ENCODE measurements around the gene SETBP1. TPM values are rescaled to one million over a fixed set of nuclear protein-coding genes. Genes with fewer than 3 reads are reported as not detected.

SETBP1 gene
- total RNA-seq, 1 experiment from 2014 or later = 0.23 TPM

DNA sequence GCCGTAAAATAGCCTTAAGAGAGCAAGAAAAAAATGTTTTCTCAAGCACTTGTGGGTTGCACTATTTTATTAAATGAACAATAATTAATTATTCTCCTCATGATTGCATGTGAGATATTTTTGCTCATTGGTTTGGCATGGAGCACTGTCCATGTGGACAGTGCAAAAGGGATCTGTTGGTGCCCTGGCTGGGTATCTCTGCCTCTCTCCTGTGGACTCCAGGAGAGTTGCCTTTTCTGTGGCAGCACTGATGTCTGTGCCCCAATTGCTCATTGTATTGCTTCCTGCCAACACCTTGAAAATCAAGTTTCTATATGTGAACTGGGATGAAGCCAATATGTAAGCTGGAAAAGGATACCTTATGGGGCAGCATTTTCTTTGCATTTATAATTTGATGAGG lies 131.7 kb downstream of the SETBP1 start:
- H3K4me1 ChIP-seq (ENCODE audit: control insufficient read depth, insufficient read depth, low read length) = no peaks in the 10 kb centered on the region
- no peaks in the 10 kb centered on the region for H3K9me3 ChIP-seq (ENCODE audit: control insufficient read depth, insufficient read depth, low read depth, low read length)
- ATAC-seq = no peak
- in situ Hi-C loops (cut with HindIII; ENCODE audit: low pct_unique_long_range_greater_than_20kb, low sequenced_read_pairs) = no loop called here
- intact Hi-C loops (cut with micrococcal nuclease; ENCODE audit: unreplicated experiment) = no loop called here
- POLR2A ChIA-PET = no interaction called here
- DNase-seq (ENCODE audit: low read depth, low spot score) = no peak
- TF ChIP-seq POLR2AphosphoS5 (IDR thresholded peaks at IDR 0.05; ENCODE audit: low read depth, low read length) = no peak
- no peak for TF ChIP-seq REST (IDR thresholded peaks at IDR 0.05; ENCODE audit: insufficient read depth in 1 of 2, low read depth in 2 of 2, low read length in 1 of 2)
- no peak for TF ChIP-seq SIN3A (IDR thresholded peaks at IDR 0.05; ENCODE audit: borderline replicate concordance, insufficient read depth, low read depth, low read length)
- TF ChIP-seq TCF7L2 (IDR thresholded peaks at IDR 0.05; ENCODE audit: low read depth, low read length) = no peak
- no peak overlapping the region for H3K4me3 ChIP-seq (ENCODE audit: low read depth in 2 of 2, low read length in 2 of 2)
- no peaks in the 10 kb centered on the region for H3K36me3 ChIP-seq (ENCODE audit: control insufficient read depth, insufficient read depth, low read length)
- CTCF ChIA-PET = no interaction called here
- H3K27me3 ChIP-seq (ENCODE audit: control insufficient read depth, insufficient read depth, low read length) = no peaks in the 10 kb centered on the region
- no peak overlapping the region for H3K27ac ChIP-seq (ENCODE audit: low read length)
- no TSS peak for BruUV-seq (replicated peaks)

DNA sequence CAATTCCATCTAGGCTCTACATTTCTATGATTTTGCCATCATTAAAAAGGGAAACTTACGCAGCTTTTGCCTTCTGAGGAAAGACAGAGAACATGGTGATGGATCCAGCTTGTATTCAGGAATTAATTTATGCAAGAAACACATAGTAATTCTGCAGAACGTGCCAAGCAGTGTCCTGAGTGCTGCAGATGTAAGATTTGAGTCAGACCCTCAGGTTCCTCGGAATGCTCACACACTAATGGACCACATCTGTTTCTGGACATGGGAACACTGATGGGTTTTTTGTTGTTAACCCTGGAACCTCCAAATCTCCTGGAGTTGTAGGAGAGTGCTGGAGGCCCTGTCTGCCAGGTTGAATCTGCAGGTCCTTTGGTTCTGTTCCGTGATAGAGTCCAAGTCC lies 132.9 kb downstream of the SETBP1 start:
- H3K27ac ChIP-seq (ENCODE audit: low read length) = no peak overlapping the region
- POLR2A ChIA-PET = no interaction called here
- intact Hi-C loops (cut with micrococcal nuclease; ENCODE audit: unreplicated experiment) = no loop called here

More for the DNA sequence above, 132.9 kb downstream of the SETBP1 start:
- Histone ChIP-seq H3K4me3 (ENCODE audit: low read depth in 2 of 2, low read length in 2 of 2) (no peak overlapping the region), H3K9me3 (ENCODE audit: control insufficient read depth, insufficient read depth, low read depth, low read length) (no peaks in the 10 kb centered on the region), H3K27me3 (ENCODE audit: control insufficient read depth, insufficient read depth, low read length) (no peaks in the 10 kb centered on the region), H3K4me1 (ENCODE audit: control insufficient read depth, insufficient read depth, low read length) (no peaks in the 10 kb centered on the region), H3K36me3 (ENCODE audit: control insufficient read depth, insufficient read depth, low read length) (no peaks in the 10 kb centered on the region)
- TF ChIP-seq REST (IDR thresholded peaks at IDR 0.05; ENCODE audit: insufficient read depth in 1 of 2, low read depth in 2 of 2, low read length in 1 of 2) (no peak), SIN3A (IDR thresholded peaks at IDR 0.05; ENCODE audit: borderline replicate concordance, insufficient read depth, low read depth, low read length) (no peak), POLR2AphosphoS5 (IDR thresholded peaks at IDR 0.05; ENCODE audit: low read depth, low read length) (no peak), TCF7L2 (IDR thresholded peaks at IDR 0.05; ENCODE audit: low read depth, low read length) (no peak)
- TF ChIP-seq, protein P1, sequence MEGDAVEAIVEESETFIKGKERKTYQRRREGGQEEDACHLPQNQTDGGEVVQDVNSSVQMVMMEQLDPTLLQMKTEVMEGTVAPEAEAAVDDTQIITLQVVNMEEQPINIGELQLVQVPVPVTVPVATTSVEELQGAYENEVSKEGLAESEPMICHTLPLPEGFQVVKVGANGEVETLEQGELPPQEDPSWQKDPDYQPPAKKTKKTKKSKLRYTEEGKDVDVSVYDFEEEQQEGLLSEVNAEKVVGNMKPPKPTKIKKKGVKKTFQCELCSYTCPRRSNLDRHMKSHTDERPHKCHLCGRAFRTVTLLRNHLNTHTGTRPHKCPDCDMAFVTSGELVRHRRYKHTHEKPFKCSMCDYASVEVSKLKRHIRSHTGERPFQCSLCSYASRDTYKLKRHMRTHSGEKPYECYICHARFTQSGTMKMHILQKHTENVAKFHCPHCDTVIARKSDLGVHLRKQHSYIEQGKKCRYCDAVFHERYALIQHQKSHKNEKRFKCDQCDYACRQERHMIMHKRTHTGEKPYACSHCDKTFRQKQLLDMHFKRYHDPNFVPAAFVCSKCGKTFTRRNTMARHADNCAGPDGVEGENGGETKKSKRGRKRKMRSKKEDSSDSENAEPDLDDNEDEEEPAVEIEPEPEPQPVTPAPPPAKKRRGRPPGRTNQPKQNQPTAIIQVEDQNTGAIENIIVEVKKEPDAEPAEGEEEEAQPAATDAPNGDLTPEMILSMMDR (IDR thresholded peaks at IDR 0.05) = no peak
- in situ Hi-C loops (cut with HindIII; ENCODE audit: low pct_unique_long_range_greater_than_20kb, low sequenced_read_pairs) = no loop called here
- no TSS peak for BruUV-seq (replicated peaks)
- no peak for DNase-seq (ENCODE audit: low read depth, low spot score)
- CTCF ChIA-PET = no interaction called here
- no peak for ATAC-seq
